ENCODE measurements around the gene BDP1. TPM values are rescaled to one million over a fixed set of nuclear protein-coding genes. Genes with fewer than 3 reads are reported as not detected.

The BDP1 gene
- total RNA-seq, 1 donor from 2014 or later: 24.1 TPM

- no peak for TF ChIP-seq CTCF (IDR thresholded peaks at IDR 0.05; ENCODE audit: insufficient read depth, low read length, poor library complexity, severe bottlenecking)
- DNase-seq (ENCODE audit: low read depth): no peak
- Histone ChIP-seq H3K27me3 (ENCODE audit: control insufficient read depth, insufficient read depth, low read length) (no peaks in the 10 kb centered on the region), H3K4me3 (ENCODE audit: low read depth, low read length) (no peak overlapping the region), H3K36me3 (ENCODE audit: control insufficient read depth, insufficient read depth, low read length) (no peaks in the 10 kb centered on the region)
Measured at GRCh38 chr5:71615809-71616208, 160.4 kb downstream of the BDP1 start.

Other genes with a start within 250 kb of the BDP1 start
- 40.4 and 44.1 TPM in 2 replicates for gene MCCC2, start 131.7 kb downstream of the BDP1 start, total RNA-seq